GM06990 (cell line): ENCODE measurements around the gene DDA1.
"Not testable (repeated sequence)": the region's sequence is repeated elsewhere in the genome, so short reads cannot be mapped to it uniquely, and the experiment has no call there.

Source experiments
- DNase-seq: peaks from one replicate; pipeline ENCODE4 v3.0.0-alpha.2; 2011; ENCODE audit not compliant: insufficient read length; ENCODE audit errors: extremely low read depth
- H3K27me3 ChIP-seq: replicated peaks from 2 replicates; pipeline ENCODE4 v1.6.0; 2011; ENCODE audit warnings: low read length; ENCODE audit not compliant: control insufficient read depth, insufficient read depth
- H3K36me3 ChIP-seq: 2 replicates; pipeline ENCODE4 v1.5.1; 2011; ENCODE audit warnings: low read length; ENCODE audit not compliant: control insufficient read depth, insufficient read depth
- H3K4me3 ChIP-seq: replicated peaks from 2 replicates; pipeline ENCODE4 v1.5.1; 2011; ENCODE audit warnings: low read depth, mild to moderate bottlenecking, control low read depth, low read length
- CTCF ChIP-seq: IDR thresholded peaks from 2 replicates; pipeline ENCODE4 v1.5.1; 2011; ENCODE audit warnings: low read length, control low read depth, mild to moderate bottlenecking, inconsistent platforms; ENCODE audit not compliant: insufficient read depth, poor library complexity, severe bottlenecking

Gene DDA1

GRCh38 chr19:17357724-17358123, 48.4 kb downstream of the DDA1 start:
- no peak for TF ChIP-seq CTCF

GRCh38 chr19:17358395-17358794, 49.0 kb downstream of the DDA1 start:
- H3K4me3 ChIP-seq: no peak overlapping the region
- no peaks in the 10 kb centered on the region for H3K36me3 ChIP-seq
- no peaks in the 10 kb centered on the region for H3K27me3 ChIP-seq
- DNase-seq: no peak
- TF ChIP-seq CTCF: no peak

More at GRCh38 chr19:17357724-17358123, 48.4 kb downstream of the DDA1 start:
- H3K27me3 ChIP-seq: no peaks in the 10 kb centered on the region
- no peak overlapping the region for H3K4me3 ChIP-seq
- no peak for DNase-seq
- no peaks in the 10 kb centered on the region for H3K36me3 ChIP-seq

- no peak for TF ChIP-seq CTCF
- no peak for DNase-seq
- H3K4me3 ChIP-seq: no peak overlapping the region
- H3K36me3 ChIP-seq: no peaks in the 10 kb centered on the region
- H3K27me3 ChIP-seq: no peaks in the 10 kb centered on the region
Measured at GRCh38 chr19:17359905-17360800, 50.8 kb downstream of the DDA1 start.

GRCh38 chr19:17363852-17364605, 54.7 kb downstream of the DDA1 start:
- not testable (repeated sequence) for H3K27me3 ChIP-seq, DNase-seq, H3K36me3 ChIP-seq, H3K4me3 ChIP-seq

GRCh38 chr19:17365361-17365760, 56.0 kb downstream of the DDA1 start:
- Histone ChIP-seq H3K27me3 (no peaks in the 10 kb centered on the region; the same call in 1 of the 2 replicates), H3K36me3 (no peaks in the 10 kb centered on the region), H3K4me3 (no peak overlapping the region)
- no peak for TF ChIP-seq CTCF
- no peak for DNase-seq

GRCh38 chr19:17370026-17370587, 60.7 kb downstream of the DDA1 start:
- peak overlapping the region; percentile 33 for H3K4me3 ChIP-seq
- no peak for TF ChIP-seq CTCF
- no peaks in the 10 kb centered on the region for H3K36me3 ChIP-seq
- DNase-seq: peak; percentile 65
- no peaks in the 10 kb centered on the region; the same call in 1 of the 2 replicates for H3K27me3 ChIP-seq
